Colonic mucosa (tissue), 4 donors: ENCODE measurements around the gene LIME1. TPM values are rescaled to one million over a fixed set of nuclear protein-coding genes. Genes with fewer than 3 reads are reported as not detected.
A peak's percentile ranks its signal among the peaks of the same experiment; 100 is the strongest.

Source experiments
- DNase-seq: peaks from one replicate; pipeline ENCODE4 v3.0.0-alpha.2; 2020
- H3K27ac ChIP-seq: fragments of 200-600 bp; one replicate; pipeline ENCODE4 v1.8.0; 2021
- H3K27me3 ChIP-seq: fragments of 200-600 bp; one replicate; pipeline ENCODE4 v1.8.0; 2021
- H3K36me3 ChIP-seq: fragments of 200-600 bp; one replicate; pipeline ENCODE4 v1.8.0; 2021
- H3K4me1 ChIP-seq: fragments of 200-600 bp; one replicate; pipeline ENCODE4 v1.8.0; 2021; ENCODE audit warnings: mild to moderate bottlenecking
- H3K4me3 ChIP-seq: fragments of 200-600 bp; one replicate; pipeline ENCODE4 v1.8.0; 2021
- H3K9ac ChIP-seq, 2 donors: one replicate each; pipeline ENCODE4 v1.7.0; 2013; ENCODE audit warnings: control low read depth in 2 of 2, low read depth in 2 of 2, low read length in 2 of 2
- H3K9me3 ChIP-seq: fragments of 200-600 bp; one replicate; pipeline ENCODE4 v1.8.0; 2021
- intact Hi-C: fragments of 100-400 bp; cut with DNase I; formaldehyde crosslinking; loops from one replicate; pipeline ENCODE4 v1.14.1; 2022
- total RNA-seq, 2 donors: library from RNA; stranded (reverse); fragmentation: NEBNext Ultra II Directional in 1 of 2; extraction: Animal tissue kit (Norgen Biotek cat#: 25700) in 1 of 2; gene quantifications; one replicate each; pipeline ENCODE4 v1.2.1, GENCODE V29; 2021
- TF ChIP-seq, protein P1 (sequence below): fragments of 200-600 bp; IDR thresholded peaks from one replicate; pipeline ENCODE4 v1.8.0; 2022; ENCODE audit warnings: antibody characterized with exemption, mild to moderate bottlenecking
- donor health status: healthy.
- donor health status: DM: no; HTN: no; CAD: no.
- donor health status: DM: no; HTN: no; CAD: no.

Gene LIME1
- total RNA-seq, 2 donors from 2014 or later: 10.8 to 20.0 TPM

DNA sequence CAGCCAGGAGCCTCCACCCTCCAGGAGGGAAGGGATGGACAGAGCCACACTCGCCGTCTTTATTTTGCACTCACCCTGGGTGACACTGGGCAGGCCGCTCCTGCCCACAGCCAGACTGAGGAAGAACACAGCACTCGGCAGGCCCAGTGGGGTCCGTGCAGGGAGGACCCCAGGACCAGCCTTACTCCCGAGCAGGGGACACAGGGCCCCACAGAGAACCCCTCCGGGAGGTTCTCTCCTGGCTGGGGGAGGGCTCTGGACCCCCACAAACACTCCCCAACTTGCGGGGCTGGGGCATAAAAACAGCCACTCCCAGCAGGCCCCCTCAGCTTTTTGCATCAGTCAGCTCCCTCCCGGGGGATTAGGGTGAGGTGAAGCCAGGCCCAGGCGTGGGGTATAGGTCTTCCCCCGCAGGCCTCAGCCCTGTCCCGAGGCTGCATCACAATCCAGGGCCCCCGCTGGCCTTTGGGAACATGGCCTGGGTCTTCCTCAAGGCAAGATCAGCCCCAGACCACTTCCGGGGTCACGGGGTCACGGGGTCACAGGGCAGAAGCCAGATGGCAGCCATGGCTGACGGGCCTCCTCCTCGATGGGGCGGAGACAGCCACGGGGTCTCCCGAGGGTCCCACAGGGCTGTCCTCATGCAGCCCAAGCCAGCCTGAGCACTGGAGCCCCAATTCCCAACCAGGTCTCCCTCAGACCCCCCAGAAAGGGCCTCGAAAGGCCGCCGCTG is 36.8 kb upstream of the LIME1 start:
- TF ChIP-seq, protein P1, sequence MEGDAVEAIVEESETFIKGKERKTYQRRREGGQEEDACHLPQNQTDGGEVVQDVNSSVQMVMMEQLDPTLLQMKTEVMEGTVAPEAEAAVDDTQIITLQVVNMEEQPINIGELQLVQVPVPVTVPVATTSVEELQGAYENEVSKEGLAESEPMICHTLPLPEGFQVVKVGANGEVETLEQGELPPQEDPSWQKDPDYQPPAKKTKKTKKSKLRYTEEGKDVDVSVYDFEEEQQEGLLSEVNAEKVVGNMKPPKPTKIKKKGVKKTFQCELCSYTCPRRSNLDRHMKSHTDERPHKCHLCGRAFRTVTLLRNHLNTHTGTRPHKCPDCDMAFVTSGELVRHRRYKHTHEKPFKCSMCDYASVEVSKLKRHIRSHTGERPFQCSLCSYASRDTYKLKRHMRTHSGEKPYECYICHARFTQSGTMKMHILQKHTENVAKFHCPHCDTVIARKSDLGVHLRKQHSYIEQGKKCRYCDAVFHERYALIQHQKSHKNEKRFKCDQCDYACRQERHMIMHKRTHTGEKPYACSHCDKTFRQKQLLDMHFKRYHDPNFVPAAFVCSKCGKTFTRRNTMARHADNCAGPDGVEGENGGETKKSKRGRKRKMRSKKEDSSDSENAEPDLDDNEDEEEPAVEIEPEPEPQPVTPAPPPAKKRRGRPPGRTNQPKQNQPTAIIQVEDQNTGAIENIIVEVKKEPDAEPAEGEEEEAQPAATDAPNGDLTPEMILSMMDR: no peak
- intact Hi-C loops: loop anchor here (10.0 kb wide), 1 partner anchor 95 kb away; no protein-coding TSS in a partner anchor
- peak overlapping the region; percentile 60 for H3K27ac ChIP-seq
- no peaks in the 10 kb centered on the region for H3K9me3 ChIP-seq
- no peak overlapping the region for H3K4me3 ChIP-seq
- no peaks in the 10 kb centered on the region for H3K27me3 ChIP-seq
- peaks cover 27% of the 10 kb centered on the region for H3K4me1 ChIP-seq
- H3K9ac ChIP-seq: peak overlapping the region in 1 of 2 donors; percentile 24
- no peaks in the 10 kb centered on the region for H3K36me3 ChIP-seq
- DNase-seq: no peak

DNA sequence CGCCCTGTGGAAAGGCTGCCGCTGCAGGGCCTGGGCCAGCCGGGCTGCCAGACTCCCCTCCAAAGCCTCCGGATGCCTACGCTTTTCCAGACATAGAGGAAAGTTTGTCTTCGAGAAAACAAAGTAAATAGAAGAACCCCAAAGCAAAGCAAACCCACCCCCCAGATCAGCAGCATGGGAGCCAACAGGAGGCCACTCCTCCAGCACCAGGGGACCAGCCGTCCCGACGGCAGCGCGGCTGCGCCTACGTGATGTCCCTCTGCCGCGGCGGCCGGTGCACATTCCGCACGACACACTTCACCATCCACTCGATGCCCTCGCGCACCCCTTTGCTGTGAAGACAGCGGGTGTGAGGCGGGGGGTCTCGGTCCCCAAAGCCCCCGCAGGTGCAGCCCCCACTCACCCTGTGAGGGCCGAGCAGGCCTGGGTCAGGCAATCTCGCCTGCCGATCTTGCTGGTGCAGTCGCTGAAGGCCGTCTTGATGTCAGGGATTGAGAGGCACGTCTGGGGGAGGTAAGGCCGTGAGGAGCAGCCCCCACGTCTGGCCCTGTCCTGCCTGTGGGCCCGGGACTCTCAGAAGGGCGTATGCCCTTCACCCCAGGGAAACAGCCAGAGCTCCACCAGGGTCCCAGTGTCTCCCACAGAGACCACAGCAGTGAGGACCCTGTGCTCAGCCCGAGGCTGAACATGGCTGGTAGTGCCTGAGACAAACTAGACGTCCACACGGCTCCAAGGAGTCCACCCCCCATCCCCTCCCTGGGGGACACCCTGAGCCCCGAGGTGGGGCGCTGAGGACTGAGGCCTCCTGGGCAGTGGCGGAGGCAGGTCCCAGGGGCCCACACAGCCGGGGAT is 36.0 kb upstream of the LIME1 start:
- intact Hi-C loops: loop anchor here (10.0 kb wide), 1 partner anchor 94 kb away; no protein-coding TSS in a partner anchor
- TF ChIP-seq, protein P1: no peak
- no peak for DNase-seq
- Histone ChIP-seq H3K9me3 (no peaks in the 10 kb centered on the region), H3K27me3 (no peaks in the 10 kb centered on the region), H3K4me1 (peaks cover 25% of the 10 kb centered on the region), H3K4me3 (no peak overlapping the region), H3K36me3 (peaks cover 6% of the 10 kb centered on the region), H3K27ac (peak overlapping the region; percentile 60), H3K9ac (no peak overlapping the region)

DNA sequence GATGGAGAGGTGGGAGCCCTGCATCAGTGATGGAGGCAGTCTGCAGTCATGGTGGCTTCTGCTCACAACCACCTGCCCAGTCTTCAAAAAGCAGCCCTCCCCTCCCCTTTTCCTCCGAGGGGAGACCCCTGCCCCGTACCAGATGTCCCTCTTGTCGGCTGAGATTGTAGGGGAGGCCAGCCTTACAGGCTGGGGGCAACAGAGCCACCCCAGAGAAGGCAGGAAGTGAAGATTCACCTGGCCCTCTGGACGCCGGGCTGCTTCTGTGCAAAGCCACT is 35.5 kb upstream of the LIME1 start:
- no peak overlapping the region for H3K4me3 ChIP-seq
- H3K36me3 ChIP-seq: peaks cover 11% of the 10 kb centered on the region
- DNase-seq: no peak
- intact Hi-C loops: loop anchor here (10.0 kb wide), 1 partner anchor 94 kb away; no protein-coding TSS in a partner anchor
- H3K27ac ChIP-seq: no peak overlapping the region
- H3K4me1 ChIP-seq: peaks cover 25% of the 10 kb centered on the region
- H3K9ac ChIP-seq: no peak overlapping the region
- TF ChIP-seq, protein P1: no peak
- no peaks in the 10 kb centered on the region for H3K9me3 ChIP-seq
- H3K27me3 ChIP-seq: no peaks in the 10 kb centered on the region

DNA sequence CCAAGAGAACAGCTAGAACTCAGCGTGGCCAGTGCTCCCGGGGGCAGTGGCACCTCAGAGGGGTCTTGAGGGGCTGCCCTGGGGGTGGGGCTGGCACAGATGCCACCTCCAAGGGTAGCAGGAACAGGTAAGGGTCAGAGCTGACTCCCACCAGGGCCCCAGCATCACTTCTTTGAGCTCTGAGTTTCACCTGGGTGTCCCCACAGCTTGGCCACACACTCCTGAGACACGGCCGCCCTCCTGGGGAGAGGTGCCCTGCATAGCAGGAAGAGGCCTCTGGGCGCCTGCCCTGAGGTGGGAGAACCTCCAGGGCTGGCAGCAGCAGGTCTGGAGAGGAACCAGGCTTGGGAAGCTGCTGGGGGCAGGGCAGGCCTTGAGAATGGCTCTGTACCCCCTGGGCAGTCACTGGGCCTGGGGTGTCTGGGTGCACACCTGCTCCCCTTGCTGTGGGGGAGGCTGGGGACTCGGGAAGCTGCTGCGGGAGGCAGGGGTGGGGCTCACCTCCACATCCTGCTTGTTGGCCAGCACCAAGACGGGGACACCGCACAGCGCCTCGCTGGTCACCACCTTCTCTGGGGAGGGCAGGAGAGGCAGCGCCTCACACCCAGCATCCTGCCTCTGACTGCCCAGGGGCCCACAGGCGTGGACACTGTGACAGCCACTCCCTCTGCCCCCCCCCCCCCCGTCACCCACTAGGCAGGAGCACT is 35.0 kb upstream of the LIME1 start:
- H3K36me3 ChIP-seq: peaks cover 11% of the 10 kb centered on the region
- intact Hi-C loops: loop anchor here (10.0 kb wide), 1 partner anchor 93 kb away; no protein-coding TSS in a partner anchor
- H3K27me3 ChIP-seq: no peaks in the 10 kb centered on the region
- H3K9ac ChIP-seq: peak overlapping the region in 1 of 2 donors; percentile 35
- no peak overlapping the region for H3K4me3 ChIP-seq
- TF ChIP-seq, protein P1: no peak
- H3K9me3 ChIP-seq: no peaks in the 10 kb centered on the region
- H3K4me1 ChIP-seq: peaks cover 26% of the 10 kb centered on the region
- DNase-seq: no peak
- H3K27ac ChIP-seq: no peak overlapping the region

DNA sequence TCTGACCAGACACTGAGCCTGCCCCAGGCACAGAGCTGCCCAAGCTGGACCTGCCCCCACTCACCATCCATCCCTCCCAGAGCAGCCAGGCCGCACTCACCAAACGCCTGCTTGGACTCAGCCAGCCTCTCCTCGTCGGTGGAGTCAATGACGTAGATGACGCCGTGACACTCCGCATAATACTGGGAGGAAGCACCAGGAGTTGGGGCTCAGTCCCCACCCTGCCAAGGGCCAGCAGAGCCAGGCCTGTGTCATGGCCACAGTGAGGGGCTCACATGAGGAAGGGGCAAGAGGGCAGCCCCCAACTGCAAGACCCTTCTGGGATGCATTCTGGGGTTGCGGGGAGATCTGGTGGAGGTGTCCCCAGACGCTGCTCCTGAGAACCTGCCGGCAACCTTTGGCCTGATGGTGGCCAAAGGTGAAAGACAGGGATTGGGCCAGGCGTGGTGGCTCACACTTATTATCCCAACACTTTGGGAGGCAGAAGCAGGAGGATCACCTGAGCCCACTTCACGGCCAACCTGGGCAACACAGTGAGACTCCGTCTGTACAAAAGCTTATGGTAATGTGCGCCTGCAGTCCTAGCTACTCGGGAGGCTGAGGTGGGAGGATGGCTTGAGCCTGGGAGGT is 34.3 kb upstream of the LIME1 start:
- Histone ChIP-seq H3K36me3 (peaks cover 11% of the 10 kb centered on the region), H3K4me1 (peaks cover 23% of the 10 kb centered on the region), H3K27me3 (no peaks in the 10 kb centered on the region), H3K4me3 (no peak overlapping the region), H3K9ac (no peak overlapping the region), H3K9me3 (no peaks in the 10 kb centered on the region), H3K27ac (no peak overlapping the region)
- no peak for DNase-seq
- TF ChIP-seq, protein P1: no peak
- intact Hi-C loops: loop anchor here (10.0 kb wide), 1 partner anchor 93 kb away; no protein-coding TSS in a partner anchor
